GM19239 (cell line): ENCODE measurements around the gene KATNBL1.
"Not testable (repeated sequence)": the region's sequence is repeated elsewhere in the genome, so short reads cannot be mapped to it uniquely, and the experiment has no call there.

ENCODE experiments used
- DNase-seq: peaks from one replicate; pipeline ENCODE4 v3.0.0; 2011; ENCODE audit warnings: low spot score; ENCODE audit not compliant: insufficient read length
- FAIRE-seq: peaks from 2 replicates; lab custom pipeline; 2011; peaks lifted over from hg19 to GRCh38; lab: Jason Lieb, UNC

Gene KATNBL1

GRCh38 chr15:34203936-34204335, 6.0 kb downstream of the KATNBL1 start:
- no peak for FAIRE-seq
- no peak for DNase-seq

GRCh38 chr15:34203305-34203704, 6.6 kb downstream of the KATNBL1 start:
- FAIRE-seq, result no peak
- no peak for DNase-seq

GRCh38 chr15:34193272-34193671, 16.6 kb downstream of the KATNBL1 start:
- DNase-seq, FAIRE-seq: not testable (repeated sequence)

GRCh38 chr15:34188711-34189110, 21.2 kb downstream of the KATNBL1 start:
- DNase-seq (no peak), FAIRE-seq (no peak)

GRCh38 chr15:34185666-34186065, 24.2 kb downstream of the KATNBL1 start:
- FAIRE-seq (no peak), DNase-seq (no peak)

- no peak for FAIRE-seq
- DNase-seq, result no peak
These were observed 27.0 kb downstream of the KATNBL1 start for GRCh38 chr15:34182942-34183341.

- DNase-seq, result no peak
- FAIRE-seq, result no peak
These were observed 30.7 kb downstream of the KATNBL1 start for GRCh38 chr15:34179234-34179633.

GRCh38 chr15:34165987-34166573, 43.8 kb downstream of the KATNBL1 start:
- FAIRE-seq, DNase-seq: not testable (repeated sequence)

GRCh38 chr15:34161329-34161963, 48.5 kb downstream of the KATNBL1 start:
- FAIRE-seq (no peak), DNase-seq (no peak)

- FAIRE-seq (no peak), DNase-seq (no peak)
These were observed 49.2 kb downstream of the KATNBL1 start for GRCh38 chr15:34160735-34161134.

GRCh38 chr15:34158355-34158754, 51.5 kb downstream of the KATNBL1 start:
- DNase-seq, result no peak
- FAIRE-seq, result no peak

- DNase-seq (no peak), FAIRE-seq (no peak)
These were observed 54.0 kb downstream of the KATNBL1 start for GRCh38 chr15:34155859-34156258.

- DNase-seq, result no peak
These were observed 55.1 kb downstream of the KATNBL1 start for GRCh38 chr15:34154725-34155204.

GRCh38 chr15:34147371-34148140, 62.3 kb downstream of the KATNBL1 start:
- no peak for DNase-seq
- FAIRE-seq, result no peak

More at GRCh38 chr15:34154725-34155204, 55.1 kb downstream of the KATNBL1 start:
- no peak for FAIRE-seq

GRCh38 chr15:34133511-34133910, 76.4 kb downstream of the KATNBL1 start:
- FAIRE-seq, result no peak
- no peak for DNase-seq

- no peak for DNase-seq
- FAIRE-seq, result no peak
These were observed 77.0 kb downstream of the KATNBL1 start for GRCh38 chr15:34132881-34133280.

GRCh38 chr15:34128898-34129297, 81.0 kb downstream of the KATNBL1 start:
- no peak for FAIRE-seq
- DNase-seq, result no peak

GRCh38 chr15:34126522-34126921, 83.4 kb downstream of the KATNBL1 start:
- DNase-seq (no peak), FAIRE-seq (no peak)

GRCh38 chr15:34125945-34126344, 84.0 kb downstream of the KATNBL1 start:
- FAIRE-seq, result no peak
- DNase-seq, result no peak

- DNase-seq, result no peak
- FAIRE-seq, result no peak
These were observed 85.2 kb downstream of the KATNBL1 start for GRCh38 chr15:34124651-34125050.

GRCh38 chr15:34122771-34123183, 87.1 kb downstream of the KATNBL1 start:
- FAIRE-seq, result no peak
- no peak for DNase-seq
